Measurements from ENCODE around the gene USP7.
A peak's percentile ranks its signal among the peaks of the same experiment; 100 is the strongest.

The USP7 gene

GRCh38 chr16:8955828-8956227, 7.9 kb downstream of the USP7 start:
- no peaks in the 10 kb centered on the region for H3K9me3 ChIP-seq (ENCODE audit: control insufficient read depth, insufficient read depth, low read length)
- TF ChIP-seq CTCF (IDR thresholded peaks at IDR 0.05; ENCODE audit: low read depth, low read length, poor library complexity, severe bottlenecking) (no peak), EZH2phosphoT487 (IDR thresholded peaks at IDR 0.05; ENCODE audit: borderline replicate concordance, low read length) (no peak)
- 0 out of 2 replicates have a peak overlapping the region, but pooled peaks have one; percentile 6 for H3K4me3 ChIP-seq (ENCODE audit: low read length)
- peaks cover 96% of the 10 kb centered on the region for H3K4me1 ChIP-seq (ENCODE audit: control insufficient read depth, low read length)
- H3K4me2 ChIP-seq (ENCODE audit: low read length) = peak overlapping the region; percentile 92
- peaks cover 24% of the 10 kb centered on the region for H3F3A ChIP-seq (ENCODE audit: control insufficient read depth, insufficient read depth)
- H3K27me3 ChIP-seq (ENCODE audit: control insufficient read depth, low read length) = no peaks in the 10 kb centered on the region
- H3K27ac ChIP-seq (ENCODE audit: low read depth, low read length) = no peak overlapping the region
- peaks cover 96% of the 10 kb centered on the region for H3K79me2 ChIP-seq (ENCODE audit: control insufficient read depth, low read length)
- H3K36me3 ChIP-seq (ENCODE audit: control insufficient read depth, low read length) = peaks cover 13% of the 10 kb centered on the region
- peaks cover 65% of the 10 kb centered on the region for H4K20me1 ChIP-seq (ENCODE audit: control insufficient read depth, insufficient read depth, low read depth, low read length)
- H3K9me2 ChIP-seq (replicated peaks; ENCODE audit: control insufficient read depth, low read length) = no peaks in the 10 kb centered on the region

- Histone ChIP-seq H3F3A (ENCODE audit: control insufficient read depth, insufficient read depth) (peaks cover 18% of the 10 kb centered on the region), H4K20me1 (ENCODE audit: control insufficient read depth, insufficient read depth, low read depth, low read length) (peaks cover 65% of the 10 kb centered on the region), H3K4me1 (ENCODE audit: control insufficient read depth, low read length) (peaks cover 96% of the 10 kb centered on the region), H3K36me3 (ENCODE audit: control insufficient read depth, low read length) (peaks cover 5% of the 10 kb centered on the region; the same call in 1 of the 2 replicates), H3K4me2 (ENCODE audit: low read length) (peak overlapping the region; percentile 100), H3K27me3 (ENCODE audit: control insufficient read depth, low read length) (no peaks in the 10 kb centered on the region), H3K4me3 (ENCODE audit: low read length) (peak overlapping the region; percentile 63), H3K79me2 (ENCODE audit: control insufficient read depth, low read length) (peaks cover 96% of the 10 kb centered on the region), H3K27ac (ENCODE audit: low read depth, low read length) (peak overlapping the region; percentile 65), H3K9me2 (replicated peaks; ENCODE audit: control insufficient read depth, low read length) (no peaks in the 10 kb centered on the region), H3K9me3 (ENCODE audit: control insufficient read depth, insufficient read depth, low read length) (no peaks in the 10 kb centered on the region)
- TF ChIP-seq CTCF (IDR thresholded peaks at IDR 0.05; ENCODE audit: low read depth, low read length, poor library complexity, severe bottlenecking) = no peak
- TF ChIP-seq EZH2phosphoT487 (IDR thresholded peaks at IDR 0.05; ENCODE audit: borderline replicate concordance, low read length) = no peak
Observed at GRCh38 chr16:8953064-8953463, 10.6 kb downstream of the USP7 start.

GRCh38 chr16:8952281-8952751, 11.4 kb downstream of the USP7 start:
- no peaks in the 10 kb centered on the region for H3K9me3 ChIP-seq (ENCODE audit: control insufficient read depth, insufficient read depth, low read length)
- peaks cover 96% of the 10 kb centered on the region for H3K4me1 ChIP-seq (ENCODE audit: control insufficient read depth, low read length)
- no peaks in the 10 kb centered on the region for H3K9me2 ChIP-seq (replicated peaks; ENCODE audit: control insufficient read depth, low read length)
- H3K79me2 ChIP-seq (ENCODE audit: control insufficient read depth, low read length) = peaks cover 96% of the 10 kb centered on the region
- H3K4me3 ChIP-seq (ENCODE audit: low read length) = peak overlapping the region; percentile 63
- H4K20me1 ChIP-seq (ENCODE audit: control insufficient read depth, insufficient read depth, low read depth, low read length) = peaks cover 66% of the 10 kb centered on the region
- peaks cover 5% of the 10 kb centered on the region; the same call in 1 of the 2 replicates for H3K36me3 ChIP-seq (ENCODE audit: control insufficient read depth, low read length)
- peak overlapping the region; percentile 65 for H3K27ac ChIP-seq (ENCODE audit: low read depth, low read length)
- H3F3A ChIP-seq (ENCODE audit: control insufficient read depth, insufficient read depth) = peaks cover 20% of the 10 kb centered on the region
- H3K27me3 ChIP-seq (ENCODE audit: control insufficient read depth, low read length) = no peaks in the 10 kb centered on the region
- no peak for TF ChIP-seq EZH2phosphoT487 (IDR thresholded peaks at IDR 0.05; ENCODE audit: borderline replicate concordance, low read length)
- TF ChIP-seq CTCF (IDR thresholded peaks at IDR 0.05; ENCODE audit: low read depth, low read length, poor library complexity, severe bottlenecking) = no peak
- H3K4me2 ChIP-seq (ENCODE audit: low read length) = peak overlapping the region; percentile 100
